ENCODE measurements around the gene NOTCH3. TPM values are rescaled to one million over a fixed set of nuclear protein-coding genes. Genes with fewer than 3 reads are reported as not detected.

Gene NOTCH3
- total and polyA plus RNA-seq, 2 of the 8 experiments (the other 6 are each of a cell fraction or from before 2014, with no cell fraction given), result 37.5 to 107 TPM

GRCh38 chr19:15155296-15155695 lies 45.5 kb downstream of the NOTCH3 start:
- DNase-seq (ENCODE audit: low read depth in 1 of 2, low spot score in 2 of 2) (no peak), FAIRE-seq (no peak)
- H3K79me2 ChIP-seq (ENCODE audit: control insufficient read depth in 1 of 2, insufficient read depth in 2 of 2, low read length in 2 of 2), result no peaks in the 10 kb centered on the region
- H3K14ac ChIP-seq (ENCODE audit: insufficient read length), result no peak overlapping the region
- no peaks in the 10 kb centered on the region for H4K20me1 ChIP-seq (replicated peaks in 1 of 2; ENCODE audit: control insufficient read depth in 1 of 2, insufficient read depth in 2 of 2, low read length in 2 of 2)
- no peak overlapping the region for H4K8ac ChIP-seq (ENCODE audit: extremely low read depth, insufficient read depth, low read length)
- ChIA-PET POLR2A (ENCODE audit: partially characterized antibody) (interaction anchor here (1.3 to 5.0 kb wide), 3 partner anchors 11 to 29 kb away, joined by 4 to 19 read pairs (median 10); a partner anchor contains a TSS), CTCF (ENCODE audit: partially characterized antibody) (interaction anchor here (0.7 to 7.6 kb wide), 23 partner anchors 10 to 378 kb away, joined by 3 to 120 read pairs (median 7); partner anchors contain the start of genes ADGRE2, CASP14, EPHX3 and SYDE1)
- H3K36me3 ChIP-seq (ENCODE audit: control insufficient read depth in 2 of 4, insufficient read depth in 4 of 4, low read length in 3 of 4), result peaks cover 0 to 17% (median 5%) of the 10 kb centered on the region in 4 experiments; a peak in 4 of 8 replicates
- no peak overlapping the region for H2BK15ac ChIP-seq (ENCODE audit: low read length)
- no peak overlapping the region for H3K4me3 ChIP-seq (ENCODE audit: extremely low read depth in 1 of 4, insufficient read depth in 2 of 4, low read depth in 3 of 4, low read length in 4 of 4)
- H2BK5ac ChIP-seq (ENCODE audit: low read depth, low read length), result no peak overlapping the region
- H3K23me2 ChIP-seq (ENCODE audit: low read depth, low read length), result no peaks in the 10 kb centered on the region; the same call in 1 of the 2 replicates
- peaks cover 11 to 16% of the 10 kb centered on the region in 2 experiments for H3K9me3 ChIP-seq (ENCODE audit: insufficient read depth in 2 of 2, low read depth in 1 of 2, low read length in 1 of 2)
- WGBS, 2 experiments (ENCODE audit: extremely low coverage in 1 of 2, insufficient coverage in 1 of 2, insufficient read length in 1 of 2, insufficient replicate concordance in 2 of 2, low coverage in 1 of 2, low lambda C conversion rate in 2 of 2, missing lambda C conversion rate in 1 of 2), result 99% methylated on average over 5 of the region's 5 CpGs; no CpG with 5 or more reads in 1 of the 2 experiments
- H3K9ac ChIP-seq (replicated peaks in 1 of 4; ENCODE audit: extremely low read depth in 1 of 4, low read depth in 3 of 4, low read length in 3 of 4), result no peak overlapping the region
- no peaks in the 10 kb centered on the region for H3K27me3 ChIP-seq (replicated peaks in 1 of 4; ENCODE audit: control insufficient read depth in 3 of 4, extremely low read depth in 1 of 4, insufficient read depth in 3 of 4, low read length in 3 of 4)
- H3K4ac ChIP-seq (replicated peaks; ENCODE audit: insufficient read length, low read depth, low read length), result no peak overlapping the region
- no peak overlapping the region for H3K56ac ChIP-seq (replicated peaks; ENCODE audit: insufficient read length, low read depth, low read length)
- H4K5ac ChIP-seq (ENCODE audit: insufficient read length, low read depth, low read length), result no peak overlapping the region
- no peak overlapping the region for H2AK5ac ChIP-seq (ENCODE audit: low read depth, low read length)
- H3K23ac ChIP-seq (ENCODE audit: insufficient read length), result no peak overlapping the region
- no peak overlapping the region for H2BK120ac ChIP-seq (replicated peaks; ENCODE audit: low read depth, low read length)
- no peak overlapping the region for H3K27ac ChIP-seq (ENCODE audit: low read depth, low read length)
- no peak overlapping the region for H2BK12ac ChIP-seq (ENCODE audit: low read depth, low read length)
- H3K4me2 ChIP-seq (ENCODE audit: insufficient read depth in 1 of 2, low read depth in 2 of 2, low read length in 2 of 2), result no peak overlapping the region
- no peaks in the 10 kb centered on the region for H3K79me1 ChIP-seq (ENCODE audit: low read depth, low read length)
- no peak overlapping the region for H3K18ac ChIP-seq (ENCODE audit: extremely low read depth, low read length)
- no peaks in the 10 kb centered on the region; a peak in 1 of 7 replicates for H3K4me1 ChIP-seq (replicated peaks in 1 of 4; ENCODE audit: control insufficient read depth in 3 of 4, insufficient read depth in 4 of 4, low read length in 3 of 4)
- no peak overlapping the region for H2BK20ac ChIP-seq (ENCODE audit: low read length)
- H2AFZ ChIP-seq (ENCODE audit: low read length), result no peak overlapping the region
- H4K91ac ChIP-seq (replicated peaks; ENCODE audit: insufficient read length, low read length), result no peak overlapping the region
- TF ChIP-seq RXRA (IDR thresholded peaks at IDR 0.05; ENCODE audit: insufficient read depth, low read depth, low read length), result no peak
- TF ChIP-seq TCF12 (IDR thresholded peaks at IDR 0.05; ENCODE audit: low read depth, low read length), result no peak
- no peak for TF ChIP-seq SAP30 (IDR thresholded peaks at IDR 0.05; ENCODE audit: insufficient read depth, insufficient replicate concordance, low read length)
- no peak for TF ChIP-seq RAD21 (IDR thresholded peaks at IDR 0.05 in 1 of 2, conservative IDR thresholded peaks at IDR 0.05 in 1 of 2; ENCODE audit: low read depth in 2 of 2, low read length in 2 of 2)
- no peak for TF ChIP-seq MAX (IDR thresholded peaks at IDR 0.05)
- TF ChIP-seq, protein P1, sequence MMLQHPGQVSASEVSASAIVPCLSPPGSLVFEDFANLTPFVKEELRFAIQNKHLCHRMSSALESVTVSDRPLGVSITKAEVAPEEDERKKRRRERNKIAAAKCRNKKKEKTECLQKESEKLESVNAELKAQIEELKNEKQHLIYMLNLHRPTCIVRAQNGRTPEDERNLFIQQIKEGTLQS (IDR thresholded peaks at IDR 0.05; ENCODE audit: insufficient read depth, low read depth, low read length), result no peak
- TF ChIP-seq ASH2L (IDR thresholded peaks at IDR 0.05; ENCODE audit: low read length), result no peak
- TF ChIP-seq YY1 (IDR thresholded peaks at IDR 0.05; ENCODE audit: low read depth, low read length), result no peak
- no peak for TF ChIP-seq NRF1 (IDR thresholded peaks at IDR 0.05; ENCODE audit: low read depth, low read length)
- TF ChIP-seq RNF2 (IDR thresholded peaks at IDR 0.05; ENCODE audit: borderline replicate concordance, low read depth, low read length, missing control alignments, poor library complexity, severe bottlenecking), result no peak
- TF ChIP-seq KDM1A (IDR thresholded peaks at IDR 0.05; ENCODE audit: borderline replicate concordance, low read length), result no peak
- no peak for TF ChIP-seq CBX8 (IDR thresholded peaks at IDR 0.05; ENCODE audit: borderline replicate concordance, low read depth, low read length)

Data from H1 (cell line).